GM19035 (cell line): Measurements from ENCODE around the gene KDM3B.
"Not testable (repeated sequence)": the region's sequence is repeated elsewhere in the genome, so short reads cannot be mapped to it uniquely, and the experiment has no call there.

ENCODE experiments used
- ATAC-seq: cut with Tn5 transposase; IDR thresholded peaks from one replicate; pipeline ENCODE4 v1.9.1; 2021; ENCODE audit not compliant: unreplicated experiment

The KDM3B gene

GRCh38 chr5:138352071-138352721 is at the start of gene KDM3B:
Gene KDM3B, plus strand, starts transcription at chr5:138352685. Its CDS starts 111 bp downstream, at chr5:138352796.
- peak; percentile 71 for ATAC-seq

GRCh38 chr5:138303372-138303771 is 49.1 kb upstream of the KDM3B start:
- no peak for ATAC-seq

- no peak for ATAC-seq
Observed at GRCh38 chr5:138305797-138306196, 46.7 kb upstream of the KDM3B start.

- ATAC-seq = no peak
Observed at GRCh38 chr5:138315751-138316278, 36.7 kb upstream of the KDM3B start.

- no peak for ATAC-seq
Observed at GRCh38 chr5:138316355-138316754, 36.1 kb upstream of the KDM3B start.

- ATAC-seq = not testable (repeated sequence)
Observed at GRCh38 chr5:138318211-138318610, 34.3 kb upstream of the KDM3B start.

- ATAC-seq = no peak
Observed at GRCh38 chr5:138330813-138331448, 21.6 kb upstream of the KDM3B start.

- ATAC-seq = peak; percentile 99
Observed at GRCh38 chr5:138331449-138332368, 20.8 kb upstream of the KDM3B start, which contains the start of gene CDC25C. Gene CDC25C, minus strand, starts transcription at chr5:138331804. Its CDS starts 624 bp downstream, at chr5:138331180.

GRCh38 chr5:138334867-138335447 is 17.5 kb upstream of the KDM3B start:
- no peak for ATAC-seq

- peak; percentile 28 for ATAC-seq
Observed at GRCh38 chr5:138336952-138337684, 15.4 kb upstream of the KDM3B start.

- ATAC-seq = peak; percentile 76
Observed at GRCh38 chr5:138337685-138338410, 14.6 kb upstream of the KDM3B start, which contains the start of gene FAM53C. Gene FAM53C, plus strand, starts transcription at chr5:138338266. Its CDS starts 3,070 bp downstream, at chr5:138341336.

- no peak for ATAC-seq
Observed at GRCh38 chr5:138338411-138339090, 13.9 kb upstream of the KDM3B start.

- no peak for ATAC-seq
Observed at GRCh38 chr5:138339091-138339456, 13.4 kb upstream of the KDM3B start.

- no peak for ATAC-seq
Observed at GRCh38 chr5:138339464-138339863, 13.0 kb upstream of the KDM3B start.

- no peak for ATAC-seq
Observed at GRCh38 chr5:138340008-138340407, 12.5 kb upstream of the KDM3B start.

- no peak for ATAC-seq
Observed at GRCh38 chr5:138344887-138345622, 7.4 kb upstream of the KDM3B start.

- ATAC-seq = no peak
Observed at GRCh38 chr5:138346889-138347288, 5.6 kb upstream of the KDM3B start.

- no peak for ATAC-seq
Observed at GRCh38 chr5:138349852-138350562, 2.5 kb upstream of the KDM3B start.
